ENCODE results near the gene GPRC5D.

DNA sequence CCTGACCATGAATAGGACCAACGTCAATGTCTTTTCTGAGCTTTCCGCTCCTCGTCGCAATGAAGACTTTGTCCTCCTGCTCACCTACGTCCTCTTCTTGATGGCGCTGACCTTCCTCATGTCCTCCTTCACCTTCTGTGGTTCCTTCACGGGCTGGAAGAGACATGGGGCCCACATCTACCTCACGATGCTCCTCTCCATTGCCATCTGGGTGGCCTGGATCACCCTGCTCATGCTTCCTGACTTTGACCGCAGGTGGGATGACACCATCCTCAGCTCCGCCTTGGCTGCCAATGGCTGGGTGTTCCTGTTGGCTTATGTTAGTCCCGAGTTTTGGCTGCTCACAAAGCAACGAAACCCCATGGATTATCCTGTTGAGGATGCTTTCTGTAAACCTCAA lies 43.3 kb downstream of the GPRC5D start:
- no peak for TF ChIP-seq YY1 (IDR thresholded peaks at IDR 0.05; ENCODE audit: insufficient read depth, insufficient read length)
- no peak for TF ChIP-seq ZNF274 (IDR thresholded peaks at IDR 0.05; ENCODE audit: low read depth, low read length)

Measured in NT2/D1 (cell line).